ENCODE measurements around the gene CNGA2. TPM values are rescaled to one million over a fixed set of nuclear protein-coding genes. Genes with fewer than 3 reads are reported as not detected.

CNGA2 gene
- polyA plus RNA-seq, 1 donor, result not detected

GRCh38 chrX:151711787-151712186 lies 22.8 kb upstream of the CNGA2 start:
- no peak for DNase-seq

- DNase-seq, result no peak
Measured at GRCh38 chrX:151712253-151712652, 22.3 kb upstream of the CNGA2 start.

GRCh38 chrX:151713849-151714248 lies 20.7 kb upstream of the CNGA2 start:
- DNase-seq, result no peak

GRCh38 chrX:151714362-151714761 lies 20.2 kb upstream of the CNGA2 start:
- DNase-seq, result no peak

- no peak for DNase-seq
Measured at GRCh38 chrX:151715752-151716151, 18.8 kb upstream of the CNGA2 start, which contains the start of gene FATE1. Gene FATE1, plus strand, starts transcription at chrX:151716035. Its CDS starts 85 bp downstream, at chrX:151716120.

- DNase-seq, result peak; percentile 19
Measured at GRCh38 chrX:151722241-151722846, 12.2 kb upstream of the CNGA2 start.

GRCh38 chrX:151723156-151723760 lies 11.3 kb upstream of the CNGA2 start:
- DNase-seq, result no peak

- DNase-seq, result no peak
Measured at GRCh38 chrX:151724563-151725337, 9.8 kb upstream of the CNGA2 start.

GRCh38 chrX:151725338-151725614 lies 9.3 kb upstream of the CNGA2 start:
- no peak for DNase-seq

- DNase-seq, result no peak
Measured at GRCh38 chrX:151726751-151727150, 7.8 kb upstream of the CNGA2 start.

GRCh38 chrX:151727346-151727745 lies 7.2 kb upstream of the CNGA2 start:
- DNase-seq, result no peak

- DNase-seq, result no peak
Measured at GRCh38 chrX:151729056-151729725, 5.4 kb upstream of the CNGA2 start.

GRCh38 chrX:151735219-151735618 lies 673 bp downstream of the CNGA2 start:
- no peak for DNase-seq

GRCh38 chrX:151736685-151737084 lies 2.1 kb downstream of the CNGA2 start:
- no peak for DNase-seq

- no peak for DNase-seq
Measured at GRCh38 chrX:151737494-151737893, 2.9 kb downstream of the CNGA2 start.

GRCh38 chrX:151738751-151739150 lies 4.2 kb downstream of the CNGA2 start:
- no peak for DNase-seq

- no peak for DNase-seq
Measured at GRCh38 chrX:151741606-151742005, 7.1 kb downstream of the CNGA2 start.

GRCh38 chrX:151742311-151742710 lies 7.8 kb downstream of the CNGA2 start:
- no peak for DNase-seq

- DNase-seq, result no peak
Measured at GRCh38 chrX:151743651-151744470, 9.3 kb downstream of the CNGA2 start.

GRCh38 chrX:151745651-151746050 lies 11.1 kb downstream of the CNGA2 start:
- no peak for DNase-seq

- no peak for DNase-seq
Measured at GRCh38 chrX:151746502-151746901, 12.0 kb downstream of the CNGA2 start.

GRCh38 chrX:151750511-151750910 lies 16.0 kb downstream of the CNGA2 start:
- no peak for DNase-seq
